Calu3 (cell line): ENCODE measurements around the gene HES6. TPM values are rescaled to one million over a fixed set of nuclear protein-coding genes. Genes with fewer than 3 reads are reported as not detected.

Experiments used
- BruUV-seq: library from RNA; stranded (reverse); fragments of 400-500 nt; replicated peaks from 2 replicates; lab custom pipeline; 2021; lab: Mats Ljungman, UMichigan
- CTCF ChIA-PET: fragments of 300-600 bp; sonication (Branson Sonifier 250); formaldehyde crosslinking; loops from one replicate; lab custom pipeline; 2022; ENCODE audit warnings: antibody characterized with exemption; lab: Charles Lee
- DNase-seq: peaks from one replicate; pipeline ENCODE4 v3.0.0; 2022
- H3K27ac Mint-ChIP-seq: one replicate; pipeline ENCODE4 v1.8.0; 2022; ENCODE audit warnings: mixed read lengths; ENCODE audit not compliant: unreplicated experiment
- H3K27me3 Mint-ChIP-seq: one replicate; pipeline ENCODE4 v1.8.0; 2022; ENCODE audit warnings: mixed read lengths; ENCODE audit not compliant: unreplicated experiment
- H3K36me3 Mint-ChIP-seq: one replicate; pipeline ENCODE4 v1.8.0; 2022; ENCODE audit warnings: mild to moderate bottlenecking, moderate library complexity, mixed read lengths; ENCODE audit not compliant: insufficient read depth, unreplicated experiment
- H3K4me1 Mint-ChIP-seq: one replicate; pipeline ENCODE4 v1.8.0; 2022; ENCODE audit warnings: mild to moderate bottlenecking, low read depth, mixed read lengths; ENCODE audit not compliant: unreplicated experiment
- H3K4me3 Mint-ChIP-seq: one replicate; pipeline ENCODE4 v1.8.0; 2022; ENCODE audit warnings: mild to moderate bottlenecking, low read depth, moderate library complexity, mixed read lengths; ENCODE audit not compliant: unreplicated experiment
- H3K9me3 Mint-ChIP-seq: one replicate; pipeline ENCODE4 v1.8.0; 2022; ENCODE audit warnings: low read depth, mixed read lengths; ENCODE audit not compliant: unreplicated experiment
- intact Hi-C: fragments of 100-400 bp; cut with micrococcal nuclease; formaldehyde crosslinking; loops from one replicate; pipeline ENCODE4 v1.10.0; 2022; ENCODE audit not compliant: unreplicated experiment
- total RNA-seq: library from RNA; stranded (reverse); gene quantifications from 2 replicates; pipeline ENCODE4 v1.2.3, GENCODE V29; 2022
- TF ChIP-seq, protein P1 (sequence below): fragments of 200-600 bp; IDR thresholded peaks from one replicate; pipeline ENCODE4 v1.8.0; 2022; ENCODE audit warnings: antibody characterized with exemption; ENCODE audit not compliant: unreplicated experiment

Gene HES6
- total RNA-seq, 1 experiment from 2014 or later: 8.0 TPM

DNA sequence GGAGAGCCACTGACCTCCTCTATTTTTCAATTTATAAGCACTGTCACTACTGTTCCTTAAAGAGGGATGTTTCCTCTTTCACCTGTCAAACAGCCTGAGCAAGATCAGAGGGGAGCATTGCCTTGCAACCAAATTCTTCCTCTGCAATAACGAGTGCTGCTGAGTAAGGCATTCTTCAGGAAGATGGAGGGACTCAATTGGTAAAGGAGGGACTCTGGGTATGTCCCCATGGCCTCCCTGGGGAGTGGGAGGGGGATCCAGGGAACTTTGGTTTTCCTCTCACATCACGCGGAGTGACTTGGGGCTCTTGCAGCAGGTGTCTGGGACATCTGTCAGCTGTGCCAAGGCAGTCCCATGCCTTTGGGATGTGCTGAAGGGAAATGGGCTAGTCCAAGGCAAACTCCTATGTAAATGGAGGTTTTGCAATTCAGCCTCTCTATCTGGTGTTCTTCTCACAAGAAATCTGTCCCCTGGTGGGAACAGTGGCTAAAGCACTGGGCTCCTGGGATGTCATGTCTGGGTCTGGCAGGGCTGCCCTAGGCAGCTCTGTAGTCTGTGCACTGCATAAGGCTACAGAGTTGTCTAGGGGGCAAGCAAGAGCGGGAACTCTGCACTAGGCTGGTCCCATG lies 14.4 kb upstream of the HES6 start:
- Mint-ChIP-seq H3K36me3 (peaks cover 45% of the 10 kb centered on the region), H3K27me3 (no peaks in the 10 kb centered on the region), H3K9me3 (no peaks in the 10 kb centered on the region), H3K27ac (no peak overlapping the region), H3K4me1 (no peaks in the 10 kb centered on the region), H3K4me3 (no peak overlapping the region)
- CTCF ChIA-PET: no interaction called here
- TF ChIP-seq, protein P1, sequence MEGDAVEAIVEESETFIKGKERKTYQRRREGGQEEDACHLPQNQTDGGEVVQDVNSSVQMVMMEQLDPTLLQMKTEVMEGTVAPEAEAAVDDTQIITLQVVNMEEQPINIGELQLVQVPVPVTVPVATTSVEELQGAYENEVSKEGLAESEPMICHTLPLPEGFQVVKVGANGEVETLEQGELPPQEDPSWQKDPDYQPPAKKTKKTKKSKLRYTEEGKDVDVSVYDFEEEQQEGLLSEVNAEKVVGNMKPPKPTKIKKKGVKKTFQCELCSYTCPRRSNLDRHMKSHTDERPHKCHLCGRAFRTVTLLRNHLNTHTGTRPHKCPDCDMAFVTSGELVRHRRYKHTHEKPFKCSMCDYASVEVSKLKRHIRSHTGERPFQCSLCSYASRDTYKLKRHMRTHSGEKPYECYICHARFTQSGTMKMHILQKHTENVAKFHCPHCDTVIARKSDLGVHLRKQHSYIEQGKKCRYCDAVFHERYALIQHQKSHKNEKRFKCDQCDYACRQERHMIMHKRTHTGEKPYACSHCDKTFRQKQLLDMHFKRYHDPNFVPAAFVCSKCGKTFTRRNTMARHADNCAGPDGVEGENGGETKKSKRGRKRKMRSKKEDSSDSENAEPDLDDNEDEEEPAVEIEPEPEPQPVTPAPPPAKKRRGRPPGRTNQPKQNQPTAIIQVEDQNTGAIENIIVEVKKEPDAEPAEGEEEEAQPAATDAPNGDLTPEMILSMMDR: no peak
- no peak for DNase-seq
- no TSS peak for BruUV-seq
- intact Hi-C loops: no loop called here

DNA sequence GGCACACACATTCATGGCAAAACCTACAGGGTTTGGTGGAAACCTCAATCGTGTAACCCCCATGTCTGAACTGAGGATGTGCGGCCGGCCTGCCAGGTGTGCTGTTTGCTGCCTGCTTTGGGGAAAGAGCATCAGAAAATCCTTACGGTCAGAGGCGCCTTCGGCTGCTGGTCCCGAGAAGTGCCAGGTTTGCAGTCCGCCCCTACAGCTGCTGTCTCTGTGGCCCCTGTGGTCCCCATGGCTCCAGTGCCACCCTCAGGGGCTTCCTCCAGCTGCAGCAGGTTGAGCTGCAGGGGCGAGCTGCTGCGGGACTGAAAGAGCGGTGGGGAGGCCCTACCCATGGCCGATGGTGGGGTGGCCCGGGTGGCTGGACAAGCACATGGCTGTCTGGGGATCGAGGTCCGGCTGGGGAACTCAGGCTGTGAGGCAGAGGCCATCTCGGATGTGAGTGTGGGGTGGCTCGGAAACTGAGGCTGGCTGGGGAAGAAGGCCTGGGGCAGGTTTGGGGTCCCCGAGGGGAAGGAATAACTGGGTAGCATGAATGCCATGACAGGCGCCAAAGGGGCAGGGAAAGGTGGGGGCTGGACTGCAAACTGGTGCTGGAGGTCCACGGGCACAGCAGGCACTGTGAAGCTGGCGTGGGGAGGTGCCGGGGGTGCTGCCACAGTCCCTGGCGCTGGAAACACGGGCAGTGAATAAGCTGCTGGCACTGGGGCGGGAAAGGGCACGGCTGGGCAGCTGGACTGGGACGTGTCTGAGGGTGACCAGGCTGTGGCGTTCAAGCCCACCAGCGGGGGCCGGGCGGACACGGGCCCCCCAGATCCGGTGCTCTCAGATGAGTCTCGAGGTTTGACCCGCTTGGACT lies 13.2 kb upstream of the HES6 start:
- intact Hi-C loops: no loop called here
- DNase-seq: no peak
- no peak overlapping the region for H3K4me3 Mint-ChIP-seq
- CTCF ChIA-PET: no interaction called here
- H3K36me3 Mint-ChIP-seq: peaks cover 43% of the 10 kb centered on the region
- BruUV-seq: no TSS peak
- TF ChIP-seq, protein P1: no peak
- H3K4me1 Mint-ChIP-seq: no peaks in the 10 kb centered on the region
- H3K27me3 Mint-ChIP-seq: no peaks in the 10 kb centered on the region
- H3K9me3 Mint-ChIP-seq: no peaks in the 10 kb centered on the region
- H3K27ac Mint-ChIP-seq: no peak overlapping the region

DNA sequence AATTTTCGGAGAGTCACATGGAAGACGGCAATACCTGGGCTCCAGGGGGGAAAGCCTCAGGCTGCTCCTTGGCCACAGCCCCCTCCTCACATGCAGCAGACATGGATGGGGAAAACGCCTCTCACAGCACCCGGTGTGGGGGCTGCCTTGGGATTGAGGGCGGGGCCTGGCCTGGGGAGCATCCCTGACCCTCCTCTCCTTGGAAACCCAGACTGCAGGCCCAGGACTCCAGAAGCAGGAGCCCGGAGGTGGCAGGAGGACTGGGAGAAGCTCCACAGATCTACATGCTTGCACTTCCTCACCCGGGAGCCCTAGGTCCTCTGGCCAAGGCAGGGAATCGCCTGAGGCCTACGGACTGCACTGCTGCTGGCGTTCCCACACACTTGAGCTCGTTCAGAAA lies 12.1 kb upstream of the HES6 start:
- intact Hi-C loops: no loop called here
- H3K27ac Mint-ChIP-seq: no peak overlapping the region
- no peaks in the 10 kb centered on the region for H3K9me3 Mint-ChIP-seq
- CTCF ChIA-PET: no interaction called here
- BruUV-seq: no TSS peak
- DNase-seq: no peak
- no peaks in the 10 kb centered on the region for H3K27me3 Mint-ChIP-seq
- H3K4me3 Mint-ChIP-seq: no peak overlapping the region
- TF ChIP-seq, protein P1: no peak
- H3K36me3 Mint-ChIP-seq: peaks cover 47% of the 10 kb centered on the region
- no peaks in the 10 kb centered on the region for H3K4me1 Mint-ChIP-seq

DNA sequence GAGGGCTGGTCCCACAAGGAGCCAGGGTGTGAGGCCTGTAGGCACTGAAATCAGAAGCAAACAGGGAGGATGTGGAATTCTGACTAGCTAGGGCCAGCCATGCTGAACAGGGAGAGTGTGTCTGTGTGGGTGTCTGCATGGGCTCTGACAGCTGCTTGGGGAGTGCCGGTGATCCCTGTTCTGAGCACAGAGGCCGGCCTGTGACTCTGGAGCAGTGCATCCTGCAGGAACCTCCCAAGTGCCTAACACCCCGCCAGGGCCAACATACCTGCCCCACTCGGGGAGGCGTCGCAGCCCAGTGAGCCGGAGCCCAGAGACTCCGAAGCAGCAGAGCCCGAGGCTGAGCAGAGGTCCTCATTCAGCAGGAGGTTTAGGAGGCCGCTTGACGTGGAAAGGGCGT lies 11.5 kb upstream of the HES6 start:
- no TSS peak for BruUV-seq
- no peak overlapping the region for H3K27ac Mint-ChIP-seq
- TF ChIP-seq, protein P1: no peak
- no peaks in the 10 kb centered on the region for H3K27me3 Mint-ChIP-seq
- CTCF ChIA-PET: no interaction called here
- DNase-seq: no peak
- no peaks in the 10 kb centered on the region for H3K4me1 Mint-ChIP-seq
- H3K9me3 Mint-ChIP-seq: no peaks in the 10 kb centered on the region
- H3K4me3 Mint-ChIP-seq: no peak overlapping the region
- peaks cover 42% of the 10 kb centered on the region for H3K36me3 Mint-ChIP-seq
- intact Hi-C loops: no loop called here
